Liver (tissue), 9 donors: ENCODE results near the gene ACSM2B. TPM values are rescaled to one million over a fixed set of nuclear protein-coding genes. Genes with fewer than 3 reads are reported as not detected.
A peak's percentile ranks its signal among the peaks of the same experiment; 100 is the strongest.
"Not testable (repeated sequence)": the region's sequence is repeated elsewhere in the genome, so short reads cannot be mapped to it uniquely, and the experiment has no call there.

Experiments used
- DNase-seq: peaks from one replicate; pipeline ENCODE4 v3.0.0-alpha.2; 2017; ENCODE audit warnings: low spot score
- H3K27ac ChIP-seq, 2 donors: one replicate each; pipeline ENCODE4 v1.7.0; 2013; ENCODE audit warnings: inconsistent platforms in 2 of 2, low read length in 2 of 2, control low read depth in 1 of 2, low read depth in 1 of 2, mild to moderate bottlenecking in 1 of 2
- H3K27me3 ChIP-seq, 4 donors: one replicate each; pipeline versions ENCODE4 v1.6.1 to v1.7.0; 2013; ENCODE audit warnings: low read length in 3 of 4, inconsistent platforms in 1 of 4, mild to moderate bottlenecking in 1 of 4, moderate library complexity in 1 of 4; ENCODE audit not compliant: control insufficient read depth in 4 of 4, insufficient read depth in 4 of 4
- H3K36me3 ChIP-seq, 4 donors: one replicate each; pipeline versions ENCODE4 v1.6.1 to v1.7.0; 2013; ENCODE audit warnings: low read length in 3 of 4, mild to moderate bottlenecking in 3 of 4, low read depth in 1 of 4, moderate library complexity in 1 of 4; ENCODE audit not compliant: control insufficient read depth in 4 of 4, insufficient read depth in 3 of 4
- H3K4me1 ChIP-seq, 4 donors: one replicate each; pipeline versions ENCODE4 v1.6.1 to v1.7.0; 2013; ENCODE audit warnings: low read length in 3 of 4, mild to moderate bottlenecking in 3 of 4, moderate library complexity in 1 of 4; ENCODE audit not compliant: control insufficient read depth in 4 of 4, insufficient read depth in 4 of 4
- H3K4me3 ChIP-seq, 3 donors: one replicate each; pipeline versions ENCODE4 v1.6.1 to v1.7.0; 2013; ENCODE audit warnings: low read length in 3 of 3, control low read depth in 1 of 3, low read depth in 1 of 3, mild to moderate bottlenecking in 1 of 3
- H3K9ac ChIP-seq, 2 donors: one replicate each; pipeline ENCODE4 v1.7.0; 2013; ENCODE audit warnings: low read length in 2 of 2, mild to moderate bottlenecking in 2 of 2, moderate library complexity in 2 of 2, control low read depth in 1 of 2, low read depth in 1 of 2
- H3K9me3 ChIP-seq, 4 donors: one replicate each; pipeline versions ENCODE4 v1.6.1 to v1.7.0; 2013; ENCODE audit warnings: low read length in 3 of 4; ENCODE audit not compliant: control insufficient read depth in 4 of 4
- EGR1 ChIP-seq, 2 donors: IDR thresholded peaks; 2 replicates each; pipeline ENCODE4 v1.6.1; 2016 to 2018; ENCODE audit warnings: antibody characterized with exemption in 2 of 2, low read depth in 2 of 2
- FOXA1 ChIP-seq: IDR thresholded peaks from 2 replicates; pipeline ENCODE4 v1.6.1; 2016; ENCODE audit warnings: antibody characterized with exemption
- GABPA ChIP-seq, 2 donors: IDR thresholded peaks in 1 of 2; conservative IDR thresholded peaks in 1 of 2; 2 replicates each; pipeline ENCODE4 v1.6.1; 2016; ENCODE audit warnings: antibody characterized with exemption in 2 of 2, mild to moderate bottlenecking in 1 of 2, moderate library complexity in 1 of 2
- HNF4A ChIP-seq, 2 donors: conservative IDR thresholded peaks; 2 replicates each; pipeline ENCODE4 v1.6.1; 2016; ENCODE audit warnings: antibody characterized with exemption in 2 of 2, mild to moderate bottlenecking in 2 of 2
- HNF4G ChIP-seq: IDR thresholded peaks from 2 replicates; pipeline ENCODE4 v1.6.1; 2016; ENCODE audit warnings: antibody characterized with exemption
- JUND ChIP-seq, 2 donors: IDR thresholded peaks; 2 replicates each; pipeline ENCODE4 v1.6.1; 2016; ENCODE audit warnings: antibody characterized with exemption in 2 of 2
- MAX ChIP-seq: IDR thresholded peaks from 2 replicates; pipeline ENCODE4 v1.6.1; 2016; ENCODE audit warnings: antibody characterized with exemption
- NR2F2 ChIP-seq: IDR thresholded peaks from 2 replicates; pipeline ENCODE4 v1.6.1; 2016; ENCODE audit warnings: antibody characterized with exemption
- RAD21 ChIP-seq, 2 donors: IDR thresholded peaks; 2 replicates each; pipeline ENCODE4 v1.6.1; 2016; ENCODE audit warnings: antibody characterized with exemption in 2 of 2, mild to moderate bottlenecking in 2 of 2
- RXRA ChIP-seq, 2 donors: IDR thresholded peaks; 2 replicates each; pipeline ENCODE4 v1.6.1; 2017 to 2018; ENCODE audit warnings: antibody characterized with exemption in 2 of 2, mild to moderate bottlenecking in 1 of 2
- SP1 ChIP-seq: IDR thresholded peaks from 2 replicates; pipeline ENCODE4 v1.6.1; 2018; ENCODE audit warnings: antibody characterized with exemption, mild to moderate bottlenecking
- TAF1 ChIP-seq: conservative IDR thresholded peaks from 2 replicates; pipeline ENCODE4 v1.6.1; 2016; ENCODE audit warnings: antibody characterized with exemption, mild to moderate bottlenecking
- YY1 ChIP-seq: IDR thresholded peaks from 2 replicates; pipeline ENCODE4 v1.6.1; 2016; ENCODE audit warnings: antibody characterized with exemption, mild to moderate bottlenecking
- ZBTB33 ChIP-seq: IDR thresholded peaks from 2 replicates; pipeline ENCODE4 v1.6.1; 2016; ENCODE audit warnings: antibody characterized with exemption
- WGBS: extraction: QIAGEN DNeasy Blood & Tissue Kit; methylation state at CpG from one replicate; pipeline ENCODE4 v1.1.7; 2013; 5-methylcytosine and 5-hydroxymethylcytosine counted together
- polyA plus RNA-seq, 2 donors: library from polyadenylated mRNA; stranded (reverse) in 1 of 2; unstranded in 1 of 2; fragments of 200-250 nt in 1 of 2; fragments of >200 nt in 1 of 2; fragmentation: Nextera tagmentation in 1 of 2; extraction: Ambion mirVana in 1 of 2; gene quantifications; one replicate each; pipeline versions ENCODE4 v1.2.1 to v1.2.3, GENCODE V29; 2013 to 2015
- total RNA-seq, 2 donors: library from RNA; depleted of rRNA; stranded (reverse); fragments of >200 nt; gene quantifications; one replicate each; pipeline ENCODE4 v1.2.3, GENCODE V29; 2014
- TF ChIP-seq, protein P1 (sequence below): IDR thresholded peaks from 2 replicates; pipeline ENCODE4 v1.6.1; 2016; ENCODE audit warnings: antibody characterized with exemption
- TF ChIP-seq, protein P2 (sequence below): fragments of 150-350 bp; IDR thresholded peaks from 2 replicates; pipeline ENCODE4 v1.5.1; 2017; ENCODE audit warnings: improper control_type of control experiment, low read depth, low read length; ENCODE audit not compliant: missing input control
- donor health status: healthy.
- donor health status: healthy.
- donor health status: healthy.
- donor health status: healthy.
- donor health status: healthy.

The ACSM2B gene
- total and polyA plus RNA-seq, 4 donors: 46.0 to 852 (median 500) TPM

DNA sequence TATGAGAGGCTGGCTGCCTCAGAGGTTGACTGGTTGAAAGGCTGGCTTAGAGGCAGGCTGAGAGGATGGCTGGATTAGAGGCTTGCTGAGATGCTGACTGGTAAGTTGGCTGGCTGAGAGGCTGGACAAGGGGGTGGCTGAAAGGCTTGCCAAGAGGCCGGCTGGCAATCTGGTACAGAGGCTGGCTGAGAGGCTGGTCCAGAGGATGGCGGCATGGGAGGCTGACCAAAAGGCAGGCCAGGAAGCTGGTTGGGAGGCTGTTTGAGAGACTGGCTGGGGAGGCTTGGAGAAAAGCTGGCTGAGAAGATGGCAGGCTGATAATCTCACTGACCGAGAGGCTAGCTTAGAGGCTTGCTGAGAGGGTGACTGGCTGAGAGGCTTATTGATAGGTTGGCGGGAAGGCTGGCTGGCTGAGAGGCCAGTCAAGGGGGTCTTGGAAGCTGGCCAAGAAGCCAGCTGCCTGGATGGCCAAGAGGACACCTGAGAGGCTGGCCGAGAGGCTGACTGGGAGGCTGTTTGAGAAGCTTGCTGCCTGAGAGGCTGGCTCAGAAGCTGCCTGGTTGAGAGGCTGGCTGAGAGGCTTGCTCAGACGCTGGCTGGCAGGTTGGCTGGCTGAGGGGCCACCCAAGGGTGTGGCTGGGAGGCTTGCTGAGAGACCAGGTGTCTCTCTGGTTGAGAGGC is 34.2 kb upstream of the ACSM2B start (continued):
- TF ChIP-seq, protein P1, sequence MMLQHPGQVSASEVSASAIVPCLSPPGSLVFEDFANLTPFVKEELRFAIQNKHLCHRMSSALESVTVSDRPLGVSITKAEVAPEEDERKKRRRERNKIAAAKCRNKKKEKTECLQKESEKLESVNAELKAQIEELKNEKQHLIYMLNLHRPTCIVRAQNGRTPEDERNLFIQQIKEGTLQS: no peak
- no peak for TF ChIP-seq TAF1
- no peak for TF ChIP-seq HNF4G
- TF ChIP-seq SP1: no peak
- no peak for TF ChIP-seq RXRA (IDR thresholded peaks at IDR 0.05)

GRCh38 chr16:20602205-20602604 is 26.0 kb upstream of the ACSM2B start:
- TF ChIP-seq, protein P2, sequence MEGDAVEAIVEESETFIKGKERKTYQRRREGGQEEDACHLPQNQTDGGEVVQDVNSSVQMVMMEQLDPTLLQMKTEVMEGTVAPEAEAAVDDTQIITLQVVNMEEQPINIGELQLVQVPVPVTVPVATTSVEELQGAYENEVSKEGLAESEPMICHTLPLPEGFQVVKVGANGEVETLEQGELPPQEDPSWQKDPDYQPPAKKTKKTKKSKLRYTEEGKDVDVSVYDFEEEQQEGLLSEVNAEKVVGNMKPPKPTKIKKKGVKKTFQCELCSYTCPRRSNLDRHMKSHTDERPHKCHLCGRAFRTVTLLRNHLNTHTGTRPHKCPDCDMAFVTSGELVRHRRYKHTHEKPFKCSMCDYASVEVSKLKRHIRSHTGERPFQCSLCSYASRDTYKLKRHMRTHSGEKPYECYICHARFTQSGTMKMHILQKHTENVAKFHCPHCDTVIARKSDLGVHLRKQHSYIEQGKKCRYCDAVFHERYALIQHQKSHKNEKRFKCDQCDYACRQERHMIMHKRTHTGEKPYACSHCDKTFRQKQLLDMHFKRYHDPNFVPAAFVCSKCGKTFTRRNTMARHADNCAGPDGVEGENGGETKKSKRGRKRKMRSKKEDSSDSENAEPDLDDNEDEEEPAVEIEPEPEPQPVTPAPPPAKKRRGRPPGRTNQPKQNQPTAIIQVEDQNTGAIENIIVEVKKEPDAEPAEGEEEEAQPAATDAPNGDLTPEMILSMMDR: peak; percentile 16
- peak; percentile 58 for TF ChIP-seq RAD21 (IDR thresholded peaks at IDR 0.05)
- 69% methylated on average over 11 of the region's 11 CpGs for WGBS
- H3K4me1 ChIP-seq: peaks cover 6 to 23% (median 16%) of the 10 kb centered on the region in 4 donors
- not testable (repeated sequence) for H3K4me3 ChIP-seq, H3K9me3 ChIP-seq, H3K9ac ChIP-seq, H3K27ac ChIP-seq, DNase-seq, H3K36me3 ChIP-seq, H3K27me3 ChIP-seq

DNA sequence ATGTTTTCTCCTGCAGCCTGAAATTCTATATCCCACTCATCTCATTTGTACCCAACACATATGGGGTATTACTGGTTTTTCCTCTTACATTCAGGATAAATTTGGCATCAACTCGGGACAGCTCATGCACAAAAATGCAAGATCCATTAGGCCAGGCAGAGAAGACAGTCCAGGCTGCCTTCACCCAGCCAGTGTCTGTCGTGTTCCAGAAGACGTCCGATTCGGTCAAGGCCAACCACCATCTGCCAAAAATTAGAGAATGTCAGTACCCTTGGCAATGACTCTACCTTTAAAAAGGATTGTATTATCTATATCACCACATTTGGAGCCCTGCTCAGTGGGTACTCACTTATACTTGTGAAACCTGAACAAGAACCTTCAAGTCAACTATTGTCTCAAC is 23.3 kb upstream of the ACSM2B start:
- peaks cover 6 to 28% (median 17%) of the 10 kb centered on the region in 4 donors for H3K4me1 ChIP-seq
- 75% methylated on average over 5 of the region's 5 CpGs for WGBS
- H3K27ac ChIP-seq: peak overlapping the region in 1 of 2 donors; percentile 82
- not testable (repeated sequence) for DNase-seq, H3K9ac ChIP-seq, H3K36me3 ChIP-seq, H3K9me3 ChIP-seq, H3K4me3 ChIP-seq, H3K27me3 ChIP-seq

DNA sequence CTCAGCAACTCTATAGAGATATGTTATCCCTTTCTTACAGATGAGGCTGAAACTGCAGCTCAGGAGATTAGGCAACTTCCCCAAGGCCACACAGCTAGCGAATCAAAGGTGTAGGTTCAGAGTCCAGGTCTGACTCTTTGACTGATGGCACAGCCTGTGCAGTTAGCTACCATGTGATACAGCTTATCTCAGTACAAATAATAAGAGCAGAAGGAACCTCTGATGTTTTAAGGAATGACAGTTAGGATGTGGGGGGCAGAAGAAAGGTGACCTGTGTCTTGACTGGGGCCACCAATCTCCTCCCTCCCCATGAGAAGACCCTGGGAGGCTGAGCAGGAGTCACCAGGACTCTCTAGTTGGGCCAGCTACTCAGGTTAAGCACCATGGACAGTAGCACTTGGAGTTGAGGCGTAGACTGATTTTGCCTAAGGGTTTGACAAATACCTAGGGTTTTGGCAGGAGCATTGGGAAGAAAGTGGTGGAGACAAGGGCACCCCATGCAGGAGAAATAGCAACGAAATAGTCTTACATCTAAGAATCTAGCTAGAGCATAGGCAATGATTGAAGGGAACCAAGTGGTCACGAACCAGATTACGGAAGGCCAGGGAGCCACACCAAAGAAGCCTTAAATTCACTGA is 22.8 kb upstream of the ACSM2B start:
- Histone ChIP-seq H3K4me3 (no peak overlapping the region), H3K4me1 (peaks cover 6 to 28% (median 17%) of the 10 kb centered on the region in 4 donors), H3K9me3 (no peaks in the 10 kb centered on the region), H3K36me3 (no peaks in the 10 kb centered on the region), H3K27me3 (no peaks in the 10 kb centered on the region), H3K9ac (no peak overlapping the region), H3K27ac (peak overlapping the region; percentile 74 to 82)
- 68% methylated on average over 5 of the region's 5 CpGs for WGBS
- no peak for DNase-seq
- TF ChIP-seq RAD21 (IDR thresholded peaks at IDR 0.05) (peak; percentile 61 to 62), MAX (peak; percentile 86), GABPA (IDR thresholded peaks at IDR 0.05 in 1 of 2, conservative IDR thresholded peaks at IDR 0.05 in 1 of 2) (peak in 1 of 2 donors; percentile 46), JUND (IDR thresholded peaks at IDR 0.05) (peak; percentile 15 to 91), ZBTB33 (peak; percentile 84), RXRA (IDR thresholded peaks at IDR 0.05) (peak; percentile 61 to 95), HNF4A (conservative IDR thresholded peaks at IDR 0.05) (peak; percentile 94 to 98), TAF1 (no peak), FOXA1 (peak; percentile 88), EGR1 (IDR thresholded peaks at IDR 0.05; ENCODE audit: low read depth in 2 of 2) (peak in 1 of 2 donors; percentile 19), NR2F2 (no peak), YY1 (peak; percentile 76), HNF4G (peak; percentile 92), SP1 (peak; percentile 82)
- TF ChIP-seq, protein P1: no peak
- TF ChIP-seq, protein P2: no peak
